CD4-positive, CD25-positive, alpha-beta regulatory T cell (primary cell): Measurements from ENCODE around the gene UBXN4. TPM values are rescaled to one million over a fixed set of nuclear protein-coding genes. Genes with fewer than 3 reads are reported as not detected.
"Not testable (repeated sequence)": the region's sequence is repeated elsewhere in the genome, so short reads cannot be mapped to it uniquely, and the experiment has no call there.

Experiments used
- ATAC-seq, 2 donors: fragments of 150-1000 bp; cut with Tn5 transposase; one replicate each; pipeline ENCODE4 v1.10.0; 2021; ENCODE audit warnings: low read depth in 2 of 2, moderate number of reproducible peaks in 2 of 2, moderate library complexity in 1 of 2
- DNase-seq, 3 donors: peaks; one replicate each; pipeline versions ENCODE4 v3.0.0 to v3.0.0-alpha.2; 2012 to 2022; ENCODE audit warnings: mixed read lengths in 1 of 3
- H3K27ac ChIP-seq: one replicate; pipeline ENCODE4 v1.7.0; 2013; ENCODE audit warnings: mild to moderate bottlenecking, low read length; ENCODE audit not compliant: insufficient read depth, poor library complexity, severe bottlenecking
- H3K27me3 ChIP-seq: one replicate; pipeline ENCODE4 v1.7.0; 2013; ENCODE audit warnings: low read length; ENCODE audit not compliant: control insufficient read depth, insufficient read depth
- H3K36me3 ChIP-seq: one replicate; pipeline ENCODE4 v1.7.0; 2013; ENCODE audit warnings: mild to moderate bottlenecking, low read length, moderate library complexity; ENCODE audit not compliant: control insufficient read depth, insufficient read depth
- H3K4me1 ChIP-seq: 2 replicates; pipeline ENCODE4 v1.7.0; 2013; ENCODE audit warnings: mild to moderate bottlenecking, low read length; ENCODE audit not compliant: insufficient read depth, control insufficient read depth, poor library complexity, severe bottlenecking
- H3K4me3 ChIP-seq: one replicate; pipeline ENCODE4 v1.7.0; 2013; ENCODE audit warnings: low read depth, mild to moderate bottlenecking, low read length, moderate library complexity
- H3K9me3 ChIP-seq, 2 experiments: 1 replicate in 1 of 2; 2 replicates in 1 of 2; pipeline ENCODE4 v1.7.0; 2013; ENCODE audit warnings: low read length in 2 of 2, mild to moderate bottlenecking in 1 of 2, moderate library complexity in 1 of 2; ENCODE audit not compliant: control insufficient read depth in 2 of 2
- H3K27ac Mint-ChIP-seq, 3 donors: one replicate each; pipeline ENCODE4 v1.8.0; 2020 to 2022; ENCODE audit warnings: mild to moderate bottlenecking in 3 of 3, mixed read lengths in 3 of 3, moderate library complexity in 2 of 3
- H3K27me3 Mint-ChIP-seq: one replicate; pipeline ENCODE4 v1.8.0; 2022; ENCODE audit warnings: mild to moderate bottlenecking, mixed read lengths
- H3K36me3 Mint-ChIP-seq: one replicate; pipeline ENCODE4 v1.8.0; 2020; ENCODE audit warnings: mixed read lengths
- H3K4me1 Mint-ChIP-seq, 4 donors: one replicate each; pipeline ENCODE4 v1.8.0; 2020 to 2022; ENCODE audit warnings: mixed read lengths in 4 of 4, mild to moderate bottlenecking in 1 of 4
- H3K4me3 Mint-ChIP-seq, 4 donors: one replicate each; pipeline ENCODE4 v1.8.0; 2020 to 2022; ENCODE audit warnings: mild to moderate bottlenecking in 4 of 4, mixed read lengths in 4 of 4, moderate library complexity in 3 of 4
- H3K9me3 Mint-ChIP-seq, 7 donors: one replicate each; pipeline ENCODE4 v1.8.0; 2020 to 2022; ENCODE audit warnings: mixed read lengths in 7 of 7, mild to moderate bottlenecking in 3 of 7, moderate library complexity in 2 of 7
- polyA plus RNA-seq, 4 donors: library from polyadenylated mRNA; unstranded; fragments of 300-500 nt; fragmentation: Illumina TruSeq; gene quantifications; one replicate each; pipeline ENCODE4 v1.2.3, GENCODE V29; 2021
- total RNA-seq: library from RNA; stranded (reverse); gene quantifications from one replicate; pipeline ENCODE4 v1.2.3, GENCODE V29; 2022

UBXN4 gene
- total and polyA plus RNA-seq, 5 donors from 2014 or later: 101 to 177 (median 131) TPM

DNA sequence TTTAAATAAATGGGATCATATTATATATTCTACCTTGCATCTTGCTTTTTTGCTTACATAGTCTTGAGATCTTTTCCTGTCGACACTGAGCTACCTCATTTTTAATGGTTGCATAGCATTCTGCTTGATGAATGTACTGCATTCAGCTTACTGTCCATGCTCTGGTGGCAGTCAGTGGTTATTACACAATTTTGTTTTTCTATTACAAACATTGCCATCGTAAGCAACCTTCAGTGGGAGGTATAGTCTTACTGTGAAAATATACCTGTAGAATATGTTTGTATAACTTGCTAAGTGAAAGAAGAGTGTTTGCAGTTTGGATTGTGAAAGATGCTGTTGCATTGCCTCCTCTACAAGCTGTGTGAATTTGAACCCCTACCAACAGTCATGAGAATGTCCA, 43.4 kb downstream of the UBXN4 start:
- ATAC-seq (no peak), DNase-seq (peak in 1 of 3 donors; percentile 12)
- no peaks in the 10 kb centered on the region for H3K4me1 ChIP-seq
- Mint-ChIP-seq H3K4me1 (peaks cover 0 to 4% (median 0%) of the 10 kb centered on the region in 4 donors), H3K27me3 (no peaks in the 10 kb centered on the region), H3K9me3 (peaks cover 0 to 3% (median 0%) of the 10 kb centered on the region in 7 donors), H3K36me3 (peaks cover 56% of the 10 kb centered on the region), H3K4me3 (no peak overlapping the region), H3K27ac (no peak overlapping the region)
- H3K27ac ChIP-seq: no peak overlapping the region
- H3K4me3 ChIP-seq: no peak overlapping the region
- H3K36me3 ChIP-seq: peaks cover 67% of the 10 kb centered on the region
- H3K9me3 ChIP-seq: no peaks in the 10 kb centered on the region
- no peaks in the 10 kb centered on the region for H3K27me3 ChIP-seq

DNA sequence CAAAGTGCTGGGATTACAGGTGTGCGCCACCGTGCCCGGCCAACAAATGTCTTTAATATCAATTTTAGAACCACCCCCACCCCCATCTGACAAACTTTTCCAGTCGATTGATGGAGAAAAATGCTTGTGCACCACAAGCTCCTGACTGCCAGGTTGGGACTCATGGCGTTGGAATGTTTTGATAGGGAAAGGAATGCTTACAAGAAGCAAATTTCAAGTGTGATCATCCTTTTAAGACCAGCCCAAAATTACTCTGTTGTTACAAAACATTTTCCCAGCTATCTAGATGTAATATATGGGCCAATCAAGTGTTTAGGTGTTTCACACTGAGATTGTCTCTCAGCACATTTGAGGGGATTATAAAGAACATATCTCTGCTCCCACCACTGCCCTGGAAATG, 45.2 kb downstream of the UBXN4 start:
- no peaks in the 10 kb centered on the region for H3K27me3 Mint-ChIP-seq
- Histone ChIP-seq H3K9me3 (no peaks in the 10 kb centered on the region), H3K4me3 (no peak overlapping the region), H3K27ac (no peak overlapping the region), H3K27me3 (no peaks in the 10 kb centered on the region), H3K36me3 (peaks cover 50% of the 10 kb centered on the region), H3K4me1 (no peaks in the 10 kb centered on the region)
- H3K4me3 Mint-ChIP-seq: no peak overlapping the region
- peaks cover 43% of the 10 kb centered on the region for H3K36me3 Mint-ChIP-seq
- no peak for DNase-seq
- H3K4me1 Mint-ChIP-seq: peaks cover 0 to 4% (median 0%) of the 10 kb centered on the region in 4 donors
- no peak for ATAC-seq
- peaks cover 0 to 3% (median 0%) of the 10 kb centered on the region in 7 donors for H3K9me3 Mint-ChIP-seq
- H3K27ac Mint-ChIP-seq: no peak overlapping the region

DNA sequence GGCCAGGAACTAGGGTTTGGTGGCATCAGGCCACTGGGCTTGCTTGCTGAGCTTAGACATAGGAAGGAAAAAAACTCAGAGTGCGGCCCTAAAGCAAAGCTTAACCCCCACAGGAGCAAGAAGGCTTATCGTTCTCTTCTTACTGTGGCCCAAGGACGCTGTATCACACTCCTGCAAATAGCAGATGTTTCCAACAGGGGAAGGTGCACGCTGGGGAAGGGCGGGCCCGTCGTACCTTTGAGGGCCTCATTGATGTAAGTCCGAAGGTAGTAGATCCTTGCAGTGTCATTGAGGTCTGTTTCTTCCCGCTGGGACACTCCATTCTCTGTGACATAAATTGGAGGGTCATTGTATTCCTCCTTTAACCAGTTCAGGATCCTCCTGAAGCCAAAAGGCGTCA, 48.8 kb downstream of the UBXN4 start:
- Histone ChIP-seq H3K4me3 (no peak overlapping the region), H3K9me3 (no peaks in the 10 kb centered on the region), H3K4me1 (no peaks in the 10 kb centered on the region), H3K27me3 (no peaks in the 10 kb centered on the region), H3K36me3 (peaks cover 14% of the 10 kb centered on the region), H3K27ac (no peak overlapping the region)
- ATAC-seq (no peak), DNase-seq (no peak)
- Mint-ChIP-seq H3K4me1 (peaks cover 4 to 12% (median 6%) of the 10 kb centered on the region in 4 donors), H3K4me3 (no peak overlapping the region), H3K36me3 (peaks cover 12% of the 10 kb centered on the region), H3K27me3 (no peaks in the 10 kb centered on the region), H3K27ac (no peak overlapping the region), H3K9me3 (peaks cover 0 to 1% (median 0%) of the 10 kb centered on the region in 7 donors)

GRCh38 chr2:135791418-135792190, 49.9 kb downstream of the UBXN4 start:
- H3K27me3 Mint-ChIP-seq: no peaks in the 10 kb centered on the region
- Histone ChIP-seq H3K27ac (no peak overlapping the region), H3K27me3 (no peaks in the 10 kb centered on the region), H3K4me1 (no peaks in the 10 kb centered on the region), H3K36me3 (peaks cover 6% of the 10 kb centered on the region), H3K4me3 (no peak overlapping the region), H3K9me3 (no peaks in the 10 kb centered on the region)
- no peak overlapping the region for H3K4me3 Mint-ChIP-seq
- H3K27ac Mint-ChIP-seq: peak overlapping the region in 1 of 3 donors; percentile 0
- peaks cover 4 to 13% (median 10%) of the 10 kb centered on the region in 4 donors for H3K4me1 Mint-ChIP-seq
- ATAC-seq (no peak), DNase-seq (no peak)
- H3K36me3 Mint-ChIP-seq: peaks cover 4% of the 10 kb centered on the region
- H3K9me3 Mint-ChIP-seq: no peaks in the 10 kb centered on the region

DNA sequence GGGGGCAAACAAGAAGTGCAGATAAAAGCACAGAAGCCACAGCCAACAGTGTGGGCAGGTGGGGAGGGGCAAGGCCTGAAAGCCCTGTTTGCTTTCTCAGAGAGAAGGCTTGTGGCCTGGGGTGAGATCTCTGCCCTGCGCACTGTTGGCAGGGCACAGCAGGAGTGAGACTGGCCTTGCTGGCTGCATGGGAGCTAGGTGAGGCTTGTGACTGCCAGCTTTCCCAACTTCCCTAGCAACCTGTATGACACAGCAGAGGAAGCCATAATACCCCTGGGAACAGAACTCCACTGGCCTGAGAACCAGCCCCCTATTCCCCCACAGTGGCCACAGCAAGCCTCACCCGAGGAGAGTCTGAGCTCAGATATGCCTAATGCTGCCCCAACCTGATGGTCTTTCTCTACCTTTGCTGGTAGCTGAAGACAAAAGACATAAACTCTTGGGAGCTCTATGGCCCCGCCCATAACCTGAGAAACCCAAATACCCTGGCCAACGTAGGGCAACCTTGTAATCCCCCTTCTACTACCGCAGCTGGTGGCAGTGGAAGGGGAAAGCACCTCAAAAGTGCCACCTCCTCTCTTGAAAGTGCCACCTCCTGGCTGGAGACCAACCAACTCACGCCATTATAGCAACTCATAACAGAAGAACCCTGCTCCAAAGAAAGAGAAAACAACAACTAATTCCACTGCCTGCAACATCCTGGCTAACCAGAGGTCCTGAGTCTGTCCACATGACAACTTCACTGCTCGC, 50.9 kb downstream of the UBXN4 start:
- Mint-ChIP-seq H3K36me3 (no peaks in the 10 kb centered on the region), H3K27ac (no peak overlapping the region), H3K27me3 (no peaks in the 10 kb centered on the region), H3K9me3 (no peaks in the 10 kb centered on the region), H3K4me1 (peaks cover 4 to 13% (median 11%) of the 10 kb centered on the region in 4 donors), H3K4me3 (no peak overlapping the region)
- Histone ChIP-seq H3K4me3 (no peak overlapping the region), H3K27ac (no peak overlapping the region), H3K27me3 (no peaks in the 10 kb centered on the region), H3K4me1 (no peaks in the 10 kb centered on the region), H3K36me3 (peaks cover 3% of the 10 kb centered on the region), H3K9me3 (no peaks in the 10 kb centered on the region)
- no peak for ATAC-seq
- peak in 1 of 3 donors; percentile 28 for DNase-seq

GRCh38 chr2:135795641-135796040, 54.0 kb downstream of the UBXN4 start:
- not testable (repeated sequence) for H3K27me3 ChIP-seq, H3K4me1 ChIP-seq, ATAC-seq, H3K36me3 Mint-ChIP-seq, DNase-seq, H3K36me3 ChIP-seq, H3K9me3 Mint-ChIP-seq, H3K27me3 Mint-ChIP-seq, H3K4me3 ChIP-seq, H3K4me3 Mint-ChIP-seq, H3K9me3 ChIP-seq, H3K27ac ChIP-seq
- H3K4me1 Mint-ChIP-seq: peaks cover 4 to 13% (median 12%) of the 10 kb centered on the region in 4 donors
- H3K27ac Mint-ChIP-seq: peak overlapping the region in 1 of 3 donors; percentile 64

GRCh38 chr2:135796606-135797005, 55.0 kb downstream of the UBXN4 start:
- Mint-ChIP-seq H3K4me1 (peaks cover 4 to 13% (median 12%) of the 10 kb centered on the region in 4 donors), H3K9me3 (peaks cover 0 to 12% (median 0%) of the 10 kb centered on the region in 7 donors), H3K4me3 (no peak overlapping the region), H3K27me3 (no peaks in the 10 kb centered on the region), H3K27ac (no peak overlapping the region), H3K36me3 (peaks cover 4% of the 10 kb centered on the region)
- no peak overlapping the region for H3K4me3 ChIP-seq
- ATAC-seq (no peak), DNase-seq (no peak)
- no peaks in the 10 kb centered on the region for H3K4me1 ChIP-seq
- H3K36me3 ChIP-seq: no peaks in the 10 kb centered on the region
- H3K27ac ChIP-seq: no peak overlapping the region
- no peaks in the 10 kb centered on the region for H3K27me3 ChIP-seq
- H3K9me3 ChIP-seq: peaks cover 0 to 7% of the 10 kb centered on the region in 2 experiments
